ENCODE measurements around the gene GPC5. TPM values are rescaled to one million over a fixed set of nuclear protein-coding genes. Genes with fewer than 3 reads are reported as not detected.
"Not testable (repeated sequence)": the region's sequence is repeated elsewhere in the genome, so short reads cannot be mapped to it uniquely, and the experiment has no call there.

Gene GPC5
- total RNA-seq, 2 donors from 2014 or later = 0.83 to 1.3 TPM

DNA sequence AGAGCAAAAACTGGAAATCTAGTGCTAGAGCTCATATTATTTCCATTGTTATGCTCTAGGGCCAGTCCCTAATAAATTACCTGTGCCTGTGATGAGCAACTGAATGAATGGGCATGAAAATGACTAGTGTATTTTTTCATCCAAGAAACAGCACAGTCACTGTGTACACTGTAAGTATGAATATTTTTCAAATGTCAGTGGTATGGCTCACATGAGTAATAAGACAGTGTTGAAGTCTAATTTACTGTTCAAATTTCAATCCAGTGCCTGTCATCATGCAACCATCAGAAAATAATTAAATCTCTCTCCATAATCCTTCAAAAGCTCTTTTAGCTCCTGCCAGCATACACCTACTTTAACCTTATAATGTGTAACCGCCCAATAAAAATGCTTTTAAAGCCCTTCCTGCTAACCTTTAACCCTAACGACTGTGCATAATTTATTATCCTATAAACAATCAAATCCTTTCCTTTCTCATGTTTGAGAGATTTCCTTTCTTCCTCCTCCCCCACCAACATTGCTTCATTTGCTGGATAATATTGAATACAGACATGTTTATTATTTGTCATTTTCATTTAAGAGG lies 378.3 kb downstream of the GPC5 start:
- no peak overlapping the region for H3K4me3 ChIP-seq
- TF ChIP-seq, protein P1, sequence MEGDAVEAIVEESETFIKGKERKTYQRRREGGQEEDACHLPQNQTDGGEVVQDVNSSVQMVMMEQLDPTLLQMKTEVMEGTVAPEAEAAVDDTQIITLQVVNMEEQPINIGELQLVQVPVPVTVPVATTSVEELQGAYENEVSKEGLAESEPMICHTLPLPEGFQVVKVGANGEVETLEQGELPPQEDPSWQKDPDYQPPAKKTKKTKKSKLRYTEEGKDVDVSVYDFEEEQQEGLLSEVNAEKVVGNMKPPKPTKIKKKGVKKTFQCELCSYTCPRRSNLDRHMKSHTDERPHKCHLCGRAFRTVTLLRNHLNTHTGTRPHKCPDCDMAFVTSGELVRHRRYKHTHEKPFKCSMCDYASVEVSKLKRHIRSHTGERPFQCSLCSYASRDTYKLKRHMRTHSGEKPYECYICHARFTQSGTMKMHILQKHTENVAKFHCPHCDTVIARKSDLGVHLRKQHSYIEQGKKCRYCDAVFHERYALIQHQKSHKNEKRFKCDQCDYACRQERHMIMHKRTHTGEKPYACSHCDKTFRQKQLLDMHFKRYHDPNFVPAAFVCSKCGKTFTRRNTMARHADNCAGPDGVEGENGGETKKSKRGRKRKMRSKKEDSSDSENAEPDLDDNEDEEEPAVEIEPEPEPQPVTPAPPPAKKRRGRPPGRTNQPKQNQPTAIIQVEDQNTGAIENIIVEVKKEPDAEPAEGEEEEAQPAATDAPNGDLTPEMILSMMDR (IDR thresholded peaks at IDR 0.05) = no peak
- H3K4me1 ChIP-seq = no peaks in the 10 kb centered on the region
- H3K27me3 ChIP-seq = no peaks in the 10 kb centered on the region
- no peaks in the 10 kb centered on the region for H3K9me3 ChIP-seq
- no peak overlapping the region for H3K27ac ChIP-seq
- no peaks in the 10 kb centered on the region for H3K36me3 ChIP-seq
- no peak for DNase-seq (ENCODE audit: low spot score)

DNA sequence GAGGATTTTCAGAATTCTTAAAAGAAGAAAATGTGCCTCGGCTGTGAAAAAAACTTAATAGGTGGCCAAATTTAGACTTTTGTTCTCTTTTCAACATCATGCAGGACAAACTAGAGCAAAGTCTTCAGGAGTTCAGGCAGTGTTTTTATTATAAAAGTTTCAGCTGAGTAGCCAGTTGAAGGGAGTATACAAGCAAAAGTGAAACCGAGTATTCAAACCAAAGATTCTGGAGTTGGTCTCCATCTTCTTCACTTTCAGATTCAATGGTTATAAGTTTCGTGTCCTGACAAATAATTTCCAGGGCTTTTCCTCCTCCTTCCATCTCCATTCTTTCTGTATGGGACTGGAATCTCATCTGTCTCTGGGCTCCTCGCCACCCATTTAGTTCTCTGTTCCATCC lies 379.7 kb downstream of the GPC5 start:
- Histone ChIP-seq H3K27me3 (no peaks in the 10 kb centered on the region), H3K4me3 (no peak overlapping the region)
- DNase-seq (ENCODE audit: low spot score) = no peak

DNA sequence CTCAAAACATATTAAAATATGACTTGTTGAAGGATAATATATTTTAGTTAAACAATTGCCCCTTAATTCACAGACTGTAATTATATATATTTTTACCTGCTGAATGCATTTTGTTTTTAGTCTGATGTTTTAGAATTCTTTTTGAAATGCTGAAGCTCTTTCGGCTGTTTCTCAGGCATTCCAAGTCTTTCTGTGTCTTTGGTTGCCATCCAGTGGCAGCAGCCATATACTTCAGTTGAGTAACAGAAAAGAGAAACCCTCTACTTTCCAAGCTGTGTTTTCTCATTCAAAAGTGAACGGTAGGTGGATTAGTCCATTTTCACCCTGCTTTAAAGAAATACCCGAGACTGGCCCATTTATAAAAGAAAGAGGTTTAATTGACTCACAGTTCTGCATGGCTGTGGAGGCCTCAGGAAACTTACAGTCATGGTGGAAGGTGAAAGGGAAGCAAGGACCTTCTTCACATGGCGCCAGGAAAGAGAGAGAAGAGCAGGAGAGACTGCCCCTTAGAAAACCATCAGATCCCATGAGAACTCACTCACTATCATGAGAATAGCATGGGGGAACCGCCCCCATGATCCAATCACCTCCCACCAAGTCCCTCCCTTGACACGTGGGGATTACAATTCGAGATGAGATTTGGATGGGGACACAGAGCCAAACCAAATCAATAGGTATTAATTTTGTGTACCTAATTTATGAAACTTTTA lies 383.7 kb downstream of the GPC5 start:
- H3K27ac ChIP-seq; H3K4me3 ChIP-seq; DNase-seq (ENCODE audit: low spot score); H3K9me3 ChIP-seq; H3K4me1 ChIP-seq; H3K27me3 ChIP-seq; H3K36me3 ChIP-seq: not testable (repeated sequence)
- TF ChIP-seq, protein P1 (IDR thresholded peaks at IDR 0.05) = peak in 1 of 2 donors; percentile 46

More for the DNA sequence above, 379.7 kb downstream of the GPC5 start:
- Histone ChIP-seq H3K27ac (no peak overlapping the region), H3K36me3 (no peaks in the 10 kb centered on the region), H3K4me1 (no peaks in the 10 kb centered on the region), H3K9me3 (no peaks in the 10 kb centered on the region)
- TF ChIP-seq, protein P1 (IDR thresholded peaks at IDR 0.05) = no peak

DNA sequence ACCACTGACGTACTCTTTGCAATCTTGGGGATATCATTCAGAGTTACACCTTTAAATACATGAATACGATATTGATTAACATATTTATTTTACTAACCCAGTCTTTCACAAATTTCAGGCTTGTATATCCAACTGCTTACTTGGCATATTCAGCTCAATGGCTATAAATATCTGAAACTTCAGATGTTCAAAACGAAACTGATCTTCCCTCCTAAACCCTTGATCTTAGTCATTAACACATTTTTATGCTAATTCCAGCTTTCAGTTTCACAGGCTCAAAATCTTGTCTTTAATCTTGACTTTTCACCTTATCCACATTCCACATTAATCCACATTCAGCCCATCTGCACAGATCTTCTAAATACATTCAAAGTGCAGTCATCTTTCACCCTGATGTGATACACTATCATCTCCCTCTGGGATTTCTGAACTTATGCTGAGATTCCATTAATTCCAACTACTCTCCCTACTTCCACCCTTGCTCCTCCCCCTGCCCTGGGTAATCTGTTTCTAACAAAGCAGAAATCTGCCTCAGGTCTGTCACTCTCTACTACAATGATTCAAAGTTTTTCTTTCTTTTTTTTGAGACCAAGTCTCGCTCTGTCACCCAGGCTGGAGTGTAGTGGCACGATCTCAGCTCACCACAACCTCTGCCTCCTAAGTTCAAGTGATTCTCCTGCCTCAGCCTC lies 387.2 kb downstream of the GPC5 start:
- Histone ChIP-seq H3K4me3 (no peak overlapping the region), H3K27ac (no peak overlapping the region), H3K4me1 (no peaks in the 10 kb centered on the region), H3K9me3 (no peaks in the 10 kb centered on the region), H3K27me3 (no peaks in the 10 kb centered on the region), H3K36me3 (no peaks in the 10 kb centered on the region)
- TF ChIP-seq, protein P1 (IDR thresholded peaks at IDR 0.05) = no peak
- no peak for DNase-seq (ENCODE audit: low spot score)

DNA sequence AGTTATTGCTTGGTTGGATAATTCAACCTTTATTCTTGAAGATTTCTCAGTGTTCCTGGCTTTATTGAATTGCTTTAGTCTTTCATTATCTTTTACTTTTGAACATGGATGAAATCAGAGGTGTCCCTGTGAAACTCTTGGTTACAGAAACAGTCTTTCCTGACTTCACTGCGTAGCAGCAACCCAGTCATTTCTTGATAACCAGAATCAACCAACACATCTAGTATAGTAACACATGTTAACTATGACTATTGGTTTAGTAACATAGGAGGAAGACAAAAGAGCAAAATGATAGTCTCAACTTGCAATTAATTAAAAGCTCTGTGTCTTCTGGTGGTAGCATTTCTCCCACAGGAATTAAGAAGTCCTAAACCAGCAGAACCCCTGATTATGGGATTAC lies 393.6 kb downstream of the GPC5 start:
- Histone ChIP-seq H3K4me3 (no peak overlapping the region), H3K36me3 (no peaks in the 10 kb centered on the region), H3K4me1 (no peaks in the 10 kb centered on the region), H3K27ac (no peak overlapping the region), H3K27me3 (no peaks in the 10 kb centered on the region), H3K9me3 (no peaks in the 10 kb centered on the region)
- no peak for DNase-seq (ENCODE audit: low spot score)
- TF ChIP-seq, protein P1 (IDR thresholded peaks at IDR 0.05) = no peak

Measured in right atrium auricular region (tissue), 2 donors.